ENCODE measurements around the gene ONECUT3. TPM values are rescaled to one million over a fixed set of nuclear protein-coding genes. Genes with fewer than 3 reads are reported as not detected.

The ONECUT3 gene
- total and polyA plus RNA-seq, 9 of the 15 experiments (the other 6 are each of a cell fraction or from before 2014, with no cell fraction given): not detected

- TF ChIP-seq, protein P1, sequence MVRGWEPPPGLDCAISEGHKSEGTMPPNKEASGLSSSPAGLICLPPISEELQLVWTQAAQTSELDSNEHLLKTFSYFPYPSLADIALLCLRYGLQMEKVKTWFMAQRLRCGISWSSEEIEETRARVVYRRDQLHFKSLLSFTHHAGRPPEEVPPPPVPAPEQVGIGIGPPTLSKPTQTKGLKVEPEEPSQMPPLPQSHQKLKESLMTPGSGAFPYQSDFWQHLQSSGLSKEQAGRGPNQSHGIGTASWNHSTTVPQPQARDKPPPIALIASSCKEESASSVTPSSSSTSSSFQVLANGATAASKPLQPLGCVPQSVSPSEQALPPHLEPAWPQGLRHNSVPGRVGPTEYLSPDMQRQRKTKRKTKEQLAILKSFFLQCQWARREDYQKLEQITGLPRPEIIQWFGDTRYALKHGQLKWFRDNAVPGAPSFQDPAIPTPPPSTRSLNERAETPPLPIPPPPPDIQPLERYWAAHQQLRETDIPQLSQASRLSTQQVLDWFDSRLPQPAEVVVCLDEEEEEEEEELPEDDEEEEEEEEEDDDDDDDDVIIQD (CRISPR knock-in tag; IDR thresholded peaks at IDR 0.05): no peak
- no peak for TF ChIP-seq NR2C2 (CRISPR knock-in tag; IDR thresholded peaks at IDR 0.05)
- TF ChIP-seq NR2C2 (tag; IDR thresholded peaks at IDR 0.05): no peak
- TF ChIP-seq JUN (IDR thresholded peaks at IDR 0.05; ENCODE audit: borderline replicate concordance, low read depth, low read length): no peak
- no peak for TF ChIP-seq JUN (CRISPR knock-in tag; IDR thresholded peaks at IDR 0.05; ENCODE audit: borderline replicate concordance)
- TF ChIP-seq PRPF4 (IDR thresholded peaks at IDR 0.05; ENCODE audit: insufficient read depth, low read depth, low read length, poor library complexity, severe bottlenecking): no peak
- TF ChIP-seq ZNF699 (CRISPR knock-in tag; IDR thresholded peaks at IDR 0.05; ENCODE audit: insufficient replicate concordance): no peak
- no peak for TF ChIP-seq ZNF311 (CRISPR knock-in tag; IDR thresholded peaks at IDR 0.05)
- TF ChIP-seq HNRNPLL (IDR thresholded peaks at IDR 0.05; ENCODE audit: low read depth, low read length, poor library complexity, severe bottlenecking): no peak
- TF ChIP-seq, protein P2, sequence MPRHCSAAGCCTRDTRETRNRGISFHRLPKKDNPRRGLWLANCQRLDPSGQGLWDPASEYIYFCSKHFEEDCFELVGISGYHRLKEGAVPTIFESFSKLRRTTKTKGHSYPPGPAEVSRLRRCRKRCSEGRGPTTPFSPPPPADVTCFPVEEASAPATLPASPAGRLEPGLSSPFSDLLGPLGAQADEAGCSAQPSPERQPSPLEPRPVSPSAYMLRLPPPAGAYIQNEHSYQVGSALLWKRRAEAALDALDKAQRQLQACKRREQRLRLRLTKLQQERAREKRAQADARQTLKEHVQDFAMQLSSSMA (CRISPR knock-in tag; IDR thresholded peaks at IDR 0.05): no peak
Observed at GRCh38 chr19:1715540-1715939, 37.8 kb upstream of the ONECUT3 start (continued).
